ENCODE data around the gene MON2.
"Not testable (repeated sequence)": the region's sequence is repeated elsewhere in the genome, so short reads cannot be mapped to it uniquely, and the experiment has no call there.

Gene MON2

DNA sequence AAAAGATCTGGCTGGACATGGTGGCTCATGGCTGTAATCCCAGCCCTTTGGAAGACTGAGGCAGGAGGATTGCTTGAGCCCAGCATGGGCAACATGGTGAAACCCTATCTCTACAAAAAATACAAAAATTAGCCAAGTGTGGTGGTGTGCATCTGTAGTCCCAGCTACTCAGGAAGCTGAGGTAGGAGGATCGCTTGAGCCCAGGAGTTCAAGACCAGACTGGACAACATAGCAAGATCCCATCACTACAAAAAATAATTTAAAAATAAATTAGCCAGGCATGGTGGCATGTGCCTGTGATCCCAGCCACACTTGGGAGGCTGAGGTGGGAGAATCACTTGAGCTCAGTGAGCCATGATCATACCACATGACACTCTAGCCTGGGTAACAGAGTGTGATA lies 92.7 kb downstream of the MON2 start:
- DNase-seq, result not testable (repeated sequence)

DNA sequence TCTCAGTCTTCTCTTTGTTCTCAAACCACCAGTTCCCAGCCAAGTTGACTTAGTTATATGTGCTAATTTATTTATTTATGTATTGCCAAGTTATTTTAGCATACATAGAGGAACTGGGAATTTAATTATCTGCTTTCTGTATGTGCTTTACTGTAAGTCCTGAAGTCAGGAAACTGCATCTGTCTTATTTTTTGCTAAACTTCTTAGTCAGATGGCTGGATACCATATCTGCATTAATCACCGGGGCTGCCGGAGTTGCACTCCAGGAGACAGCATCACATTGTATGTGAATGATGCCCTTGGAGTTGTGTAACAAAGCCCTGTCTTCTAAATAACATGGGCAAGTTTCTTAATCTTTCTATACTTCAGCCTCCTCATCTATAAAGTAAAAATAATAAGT lies 96.2 kb downstream of the MON2 start:
- DNase-seq, result no peak

DNA sequence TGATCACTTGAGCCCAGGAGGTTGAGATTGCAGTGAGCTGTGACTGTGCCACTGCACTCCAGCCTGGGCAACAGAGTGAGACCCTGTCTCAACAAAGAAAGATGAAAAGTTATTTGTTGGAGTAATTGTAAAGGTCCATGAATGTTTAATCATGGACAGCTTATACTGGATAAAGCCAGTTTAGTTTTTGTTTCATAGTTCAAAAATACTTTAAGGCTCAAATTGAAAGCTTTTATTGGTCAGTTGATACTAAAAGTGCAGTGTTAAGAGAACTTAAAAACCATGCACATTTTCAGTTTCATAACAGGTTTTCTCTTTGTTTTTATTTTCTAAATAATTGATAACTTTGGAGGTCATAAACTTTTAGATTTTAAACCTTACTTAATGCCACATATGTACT lies 108.4 kb downstream of the MON2 start:
- no peak for DNase-seq

- DNase-seq, result no peak
These were observed 109.9 kb downstream of the MON2 start for GRCh38 chr12:62576503-62576902.

GRCh38 chr12:62578726-62579125 lies 112.1 kb downstream of the MON2 start:
- no peak for DNase-seq

DNA sequence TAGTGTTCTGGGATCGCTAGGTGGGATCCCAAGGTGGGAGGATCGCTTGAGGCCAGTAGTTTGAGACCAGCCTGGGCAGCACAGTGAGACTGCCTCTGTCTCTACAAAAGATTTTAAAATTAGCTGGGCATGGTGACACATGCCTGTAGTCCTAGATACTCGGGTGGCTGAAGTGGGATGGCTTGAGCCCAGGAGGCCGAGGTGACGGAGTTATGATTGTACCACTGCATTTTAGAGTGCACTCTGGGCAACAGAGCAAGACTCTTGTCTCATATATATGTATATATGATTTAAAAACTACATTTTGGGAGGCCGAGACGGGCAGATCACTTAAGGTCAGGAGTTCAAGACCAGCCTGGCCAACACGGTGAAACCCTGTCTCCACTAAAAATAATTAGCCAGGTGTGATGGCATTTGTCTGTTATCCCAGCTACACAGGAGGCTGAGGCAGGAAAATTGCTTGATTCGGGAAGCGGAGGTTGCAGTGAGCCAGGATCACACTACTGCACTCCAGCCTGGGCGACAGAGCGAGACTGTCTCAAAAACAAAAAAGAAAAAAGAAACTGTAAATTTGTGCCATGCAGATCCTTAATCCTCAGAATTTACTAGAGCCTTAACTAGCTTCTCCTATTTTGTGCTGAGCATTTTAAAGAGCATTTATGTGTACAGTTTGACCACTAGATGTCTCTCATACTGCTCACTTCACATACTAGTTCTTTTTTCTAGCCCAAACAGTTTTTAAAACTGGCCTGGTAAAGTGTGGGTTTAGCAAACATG lies 114.8 kb downstream of the MON2 start:
- peak; percentile 67 to 75 for DNase-seq

DNA sequence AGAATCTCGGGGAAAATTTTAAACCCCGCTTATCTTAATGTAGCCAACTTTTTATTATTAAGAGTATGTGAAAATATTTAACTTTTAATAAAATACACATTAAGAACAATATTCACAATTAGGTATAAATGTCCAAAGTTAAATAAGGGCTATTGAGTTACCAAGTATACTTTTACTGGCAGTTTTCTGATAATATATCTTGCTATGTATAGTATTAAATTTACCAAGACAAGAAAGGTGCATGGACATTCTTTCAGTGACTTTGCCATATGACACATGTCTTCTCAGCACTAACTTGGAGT lies 115.4 kb downstream of the MON2 start:
- no peak for DNase-seq

- no peak for DNase-seq
These were observed 118.0 kb downstream of the MON2 start for GRCh38 chr12:62584619-62585018.

DNA sequence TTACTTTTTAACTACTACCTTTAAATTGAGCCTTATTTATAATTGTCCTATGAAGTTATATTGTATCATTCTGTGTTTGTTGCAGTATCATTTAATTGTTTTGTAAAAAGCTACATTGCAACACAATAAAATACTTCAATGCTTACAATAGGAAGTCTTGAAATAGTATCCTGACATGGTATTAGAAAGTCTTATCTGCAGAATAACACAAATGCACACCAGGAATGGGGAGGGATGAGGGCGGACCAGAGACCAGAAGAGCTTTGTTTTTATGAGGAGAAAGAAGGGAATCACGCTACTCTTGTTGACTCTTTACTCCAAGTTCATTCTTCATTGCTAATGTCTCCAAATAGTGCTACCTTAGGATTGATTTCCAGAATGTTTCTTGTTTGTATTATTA lies 120.2 kb downstream of the MON2 start:
- DNase-seq, result no peak

DNA sequence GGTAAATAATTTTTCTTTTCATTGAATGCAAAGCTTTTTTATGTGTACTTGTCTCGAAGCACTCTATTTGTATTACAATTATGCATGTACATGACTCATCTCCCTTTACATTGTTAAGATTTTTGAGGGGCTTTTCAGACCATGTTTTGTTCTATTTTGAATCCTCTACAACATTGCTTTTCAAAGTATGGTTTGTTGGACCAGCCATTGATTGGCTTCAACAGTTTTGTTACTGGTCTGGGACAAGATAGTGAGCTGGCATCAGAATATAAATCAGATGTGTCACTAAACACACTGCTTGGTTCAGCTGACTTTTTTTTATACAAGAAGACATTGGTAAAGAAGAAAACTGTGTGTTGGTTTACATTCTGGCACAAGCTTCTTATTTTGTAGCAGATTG lies 122.3 kb downstream of the MON2 start:
- no peak for DNase-seq

DNA sequence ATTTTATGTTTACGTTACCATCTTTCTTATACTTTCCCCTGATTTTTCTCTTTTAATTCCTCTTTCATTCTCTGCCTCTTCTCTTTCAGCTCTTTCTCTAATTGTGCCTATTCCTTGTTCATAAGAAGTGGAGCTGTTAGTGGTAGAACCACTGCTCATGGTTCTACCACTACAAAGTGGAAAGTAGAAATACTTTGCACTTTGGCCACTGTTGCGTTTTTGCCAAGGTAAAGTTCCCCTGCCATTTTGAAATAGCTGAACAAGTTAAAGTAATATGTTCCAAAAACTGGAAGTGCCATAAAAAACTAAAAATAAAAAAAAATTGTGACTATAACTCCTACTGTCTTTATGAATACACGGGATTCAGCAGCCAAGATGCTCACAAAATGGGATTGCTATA lies 130.6 kb downstream of the MON2 start:
- DNase-seq, result no peak

DNA sequence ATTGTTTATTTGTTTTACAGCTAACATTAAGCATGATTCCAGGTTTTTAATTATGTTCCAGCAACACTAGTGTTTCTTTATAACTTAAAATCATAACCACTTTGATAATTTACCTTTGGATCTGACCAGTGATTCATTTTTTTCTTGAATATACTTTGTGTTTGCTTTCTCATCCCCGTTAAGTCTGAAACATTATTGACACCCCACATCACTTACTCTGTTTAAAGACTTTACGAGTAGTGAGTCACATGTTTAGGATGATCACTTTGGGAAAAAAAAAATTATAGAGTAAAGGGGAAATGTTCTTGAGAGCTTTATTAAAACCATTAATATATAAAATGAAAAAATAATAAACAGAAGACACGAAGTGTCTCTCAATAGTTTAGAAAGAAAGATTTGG lies 132.2 kb downstream of the MON2 start:
- no peak for DNase-seq

- no peak for DNase-seq
These were observed 133.3 kb downstream of the MON2 start for GRCh38 chr12:62599854-62600437.

DNA sequence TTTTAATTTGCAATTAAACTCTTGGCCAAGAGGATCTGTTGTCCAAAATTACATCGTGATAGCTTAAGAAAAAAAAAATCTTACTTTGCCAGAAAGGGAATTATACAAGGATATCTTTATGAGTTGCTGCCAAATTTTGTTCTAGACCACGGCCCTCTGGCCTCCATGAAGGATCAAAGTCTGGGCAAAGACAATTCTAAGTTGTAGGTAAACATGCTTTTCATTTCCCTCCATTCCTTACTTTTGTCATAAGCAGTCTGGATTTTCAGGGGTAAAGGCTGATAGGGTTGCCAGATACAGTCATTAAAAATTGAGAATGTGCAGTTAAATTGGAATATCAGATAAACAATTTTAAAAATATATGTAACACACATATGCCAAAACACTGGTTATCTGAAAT lies 135.1 kb downstream of the MON2 start:
- DNase-seq, result no peak

DNA sequence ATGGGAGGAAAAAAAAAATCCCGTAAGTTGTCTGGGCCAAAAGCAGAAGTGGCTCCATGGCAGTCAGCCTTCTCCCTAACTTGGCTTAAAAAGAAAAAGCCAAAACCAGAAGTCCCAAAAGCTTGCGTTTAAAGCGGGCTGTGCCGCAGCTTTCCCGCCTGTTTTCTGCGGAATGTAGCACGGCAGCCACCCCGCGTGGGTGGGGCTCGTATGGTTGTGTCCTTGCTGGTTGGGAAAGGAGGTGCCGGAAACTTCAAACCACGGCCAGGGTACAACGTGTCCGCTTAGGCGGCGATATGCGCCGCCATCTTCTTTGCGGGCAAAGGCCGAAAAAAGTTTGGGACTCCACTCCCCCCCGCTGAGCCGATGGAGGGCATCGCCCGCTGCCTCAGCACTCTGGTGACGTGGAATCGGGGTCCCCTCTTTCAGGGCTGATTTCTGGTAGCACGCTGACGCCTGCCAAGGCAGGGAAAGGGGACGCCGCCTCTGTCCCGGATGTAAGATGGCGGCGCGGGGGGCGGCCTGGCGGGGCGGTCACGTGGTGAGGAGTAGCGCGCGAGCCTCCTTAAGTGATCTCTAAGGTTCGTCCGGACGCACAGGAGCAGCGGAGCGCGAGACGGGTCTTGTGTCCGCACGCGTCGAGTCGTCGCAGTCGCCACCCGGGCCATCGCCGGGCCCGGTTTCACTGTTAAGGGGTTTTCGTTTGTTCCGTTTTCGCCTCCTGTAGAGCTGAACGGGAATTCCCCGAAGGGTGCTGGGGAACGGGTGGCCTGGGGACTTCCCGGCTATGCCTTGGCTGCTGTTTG lies 135.8 kb downstream of the MON2 start:
- DNase-seq, result peak; percentile 81 to 87

DNA sequence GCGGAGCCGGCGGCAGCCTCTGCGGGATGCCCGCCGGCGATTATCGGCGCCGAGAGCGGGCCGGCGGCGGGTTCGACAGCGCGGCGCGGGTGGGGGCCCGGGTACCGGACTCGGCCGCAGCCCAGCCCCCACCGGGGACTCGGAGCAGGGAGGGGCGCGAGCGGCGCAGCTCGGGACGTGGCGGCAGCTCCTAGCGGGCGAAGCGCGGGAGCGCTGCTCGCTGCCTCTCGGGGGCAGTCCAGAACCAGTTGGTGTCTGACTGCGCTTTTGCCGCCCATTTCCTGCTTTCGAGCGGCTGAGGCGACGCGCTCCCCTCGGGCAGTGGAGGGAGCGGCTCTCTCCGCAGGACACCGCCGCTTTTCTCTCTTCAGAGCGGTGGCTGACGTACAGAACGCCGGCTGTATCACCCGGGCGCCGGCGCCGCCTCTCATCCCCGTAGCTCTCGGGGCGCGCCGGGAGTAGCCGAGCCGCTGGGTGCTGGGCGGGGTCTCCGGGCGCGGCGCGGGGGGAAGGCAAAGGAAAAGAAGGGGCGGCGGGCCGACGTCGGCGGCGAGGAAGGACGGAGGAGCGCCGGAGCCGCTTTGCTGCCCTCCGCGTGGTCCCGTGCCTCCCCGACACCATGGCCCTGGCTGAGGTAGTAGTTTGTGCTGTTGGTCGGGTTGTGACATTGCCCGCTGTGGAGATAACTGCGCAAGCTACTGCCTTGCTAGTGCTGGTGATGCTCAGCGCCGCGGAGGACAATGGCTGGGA lies 136.6 kb downstream of the MON2 start:
- peak; percentile 62 to 78 for DNase-seq

DNA sequence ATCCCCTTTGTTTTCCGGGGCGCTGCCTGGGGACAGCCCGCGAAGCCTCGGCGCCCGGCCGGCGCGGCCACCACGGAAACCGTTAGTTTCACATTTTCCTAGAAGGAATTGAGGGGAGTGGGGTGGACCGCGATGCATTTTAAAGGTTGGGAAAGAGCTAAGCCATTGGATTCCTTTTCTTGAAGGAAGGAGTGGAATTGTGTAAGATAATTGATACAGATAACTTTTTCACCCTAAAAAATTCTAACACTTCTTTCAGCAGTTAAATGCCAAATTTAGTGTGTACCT lies 137.1 kb downstream of the MON2 start:
- no peak for DNase-seq

GRCh38 chr12:62604373-62604772 lies 137.7 kb downstream of the MON2 start:
- DNase-seq, result no peak

- no peak for DNase-seq
These were observed 138.2 kb downstream of the MON2 start for GRCh38 chr12:62604871-62605270.

DNA sequence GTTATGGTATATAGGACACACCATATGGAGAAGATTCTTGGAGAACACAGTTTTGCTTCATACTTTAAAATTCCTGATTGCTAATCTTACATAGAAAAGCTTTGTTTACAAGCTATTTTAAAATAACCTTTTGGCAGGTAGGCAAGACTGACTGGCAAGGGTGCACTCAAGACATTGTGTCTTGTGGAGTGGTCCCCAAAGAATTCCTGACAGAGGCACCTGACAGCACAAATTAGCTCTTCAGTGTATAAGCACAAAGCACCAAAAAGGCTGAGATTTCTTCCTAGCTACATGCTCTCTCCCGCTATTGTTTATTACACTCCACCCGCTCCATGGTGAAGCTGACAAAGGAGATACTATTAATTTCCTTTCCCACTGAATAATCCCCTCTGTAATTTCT lies 139.4 kb downstream of the MON2 start:
- no peak for DNase-seq

DNA sequence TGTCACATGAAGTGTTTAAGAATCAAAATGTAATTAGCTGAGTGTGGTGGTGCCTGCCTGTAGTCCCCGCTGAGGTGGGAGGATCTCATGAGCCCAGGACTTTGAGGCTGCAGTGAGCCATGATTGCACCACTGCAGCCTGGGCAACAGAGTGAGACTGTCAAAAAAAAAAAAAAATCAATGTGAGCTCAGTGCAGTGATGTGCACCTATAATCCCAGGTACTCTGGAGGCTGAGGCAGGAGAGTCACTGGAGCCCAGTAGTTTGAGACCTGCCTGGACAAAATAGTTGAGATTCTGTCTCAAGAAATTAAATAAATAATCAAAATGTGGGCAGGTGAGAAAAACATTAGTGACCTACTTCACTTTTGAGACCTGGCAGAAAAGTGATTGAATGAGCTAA lies 140.0 kb downstream of the MON2 start:
- no peak for DNase-seq

DNA sequence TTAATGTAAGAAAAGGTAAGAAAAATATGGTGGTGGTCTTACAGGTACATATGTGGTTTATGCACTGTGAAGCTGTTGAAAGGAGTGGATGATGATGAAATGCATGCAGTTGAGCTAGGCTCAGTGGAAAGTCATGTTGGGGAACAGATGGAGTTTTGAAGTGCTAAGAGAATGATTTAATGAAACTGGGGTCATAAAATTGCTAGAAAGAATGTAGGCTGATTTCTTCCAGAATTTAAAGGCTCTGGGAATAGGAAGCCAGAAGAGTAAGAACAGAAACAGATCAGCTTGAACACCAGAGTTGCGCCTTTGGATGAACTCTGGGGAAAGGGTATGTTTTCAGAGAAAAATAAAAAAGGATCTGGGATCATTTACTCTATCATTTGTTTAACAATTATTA lies 146.5 kb downstream of the MON2 start:
- no peak for DNase-seq

GRCh38 chr12:62618319-62618718 lies 151.7 kb downstream of the MON2 start:
- DNase-seq, result no peak

DNA sequence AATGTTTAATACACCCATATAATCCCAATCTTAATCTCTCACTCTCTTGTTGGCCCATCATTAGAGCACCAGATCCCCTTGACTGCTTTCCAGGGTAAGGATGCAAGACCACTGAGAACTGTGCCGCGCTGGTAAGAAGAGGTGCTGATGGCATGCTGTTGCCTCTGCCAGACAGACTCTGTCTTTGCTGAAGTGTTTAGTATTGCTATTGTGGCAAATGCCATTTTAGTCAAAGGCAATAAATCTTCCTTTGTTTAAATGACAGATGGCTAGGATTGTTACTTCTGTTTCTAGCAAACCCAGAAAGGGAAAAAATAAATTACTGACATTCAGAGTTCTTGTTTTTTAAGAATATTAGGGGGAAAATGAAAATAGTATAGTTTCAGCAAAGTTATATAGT lies 152.3 kb downstream of the MON2 start:
- no peak for DNase-seq
